COR-L47 (cell line): ENCODE data around the gene MLLT3.

Source experiments
- DNase-seq: peaks from one replicate; lab custom pipeline; 2025; lab: John Stamatoyannopoulos, UW

Gene MLLT3

GRCh38 chr9:20557890-20558565 is 64.3 kb downstream of the MLLT3 start:
- no peak for DNase-seq

- DNase-seq: no peak
Observed at GRCh38 chr9:20557285-20557684, 65.0 kb downstream of the MLLT3 start.

DNA sequence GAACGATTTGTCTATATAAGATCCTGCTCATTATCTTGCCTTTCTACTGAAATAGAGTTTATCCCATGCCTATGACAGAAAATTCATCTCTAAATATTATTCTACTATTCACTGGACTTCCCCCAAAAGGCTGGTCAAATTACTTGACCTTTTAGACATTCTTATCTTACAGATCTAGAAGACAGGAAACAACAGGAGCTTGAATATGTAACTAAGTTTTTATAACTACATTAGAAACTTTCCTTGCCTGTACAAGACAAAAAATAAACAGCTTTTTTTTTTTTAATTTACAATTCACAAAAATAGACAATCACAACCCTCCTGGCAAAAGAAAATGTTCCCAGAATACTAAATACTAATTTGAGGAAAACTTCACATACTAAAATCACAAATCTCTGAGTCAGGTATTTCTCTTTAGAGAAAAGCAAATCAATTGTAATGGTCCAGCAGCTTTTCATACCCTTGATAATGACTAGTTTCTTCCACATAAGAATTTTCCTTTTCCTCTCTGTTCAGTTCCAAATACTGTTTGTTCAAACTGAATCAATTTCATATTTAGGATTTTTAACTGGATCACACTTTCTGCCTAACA is 68.6 kb downstream of the MLLT3 start:
- DNase-seq: no peak

GRCh38 chr9:20552874-20553557 is 69.3 kb downstream of the MLLT3 start:
- DNase-seq: no peak

DNA sequence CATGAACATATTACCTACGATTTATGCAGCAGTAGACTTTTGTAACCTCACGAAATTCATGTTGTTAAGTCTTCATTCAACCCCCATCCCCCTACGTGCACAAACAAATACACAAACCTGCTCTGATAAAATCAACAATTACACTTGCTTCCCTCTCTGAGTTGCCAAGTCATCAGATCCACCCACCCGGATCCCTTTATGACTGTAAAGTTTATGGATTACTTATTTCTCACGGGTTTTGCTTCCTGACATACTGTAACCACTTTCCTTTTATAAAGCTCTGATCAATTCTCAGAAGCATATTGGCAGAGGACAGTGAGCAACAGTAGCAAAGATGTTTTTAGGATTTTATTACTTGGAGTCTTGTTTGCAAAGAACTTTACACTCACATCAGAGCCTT is 70.5 kb downstream of the MLLT3 start:
- DNase-seq: no peak

DNA sequence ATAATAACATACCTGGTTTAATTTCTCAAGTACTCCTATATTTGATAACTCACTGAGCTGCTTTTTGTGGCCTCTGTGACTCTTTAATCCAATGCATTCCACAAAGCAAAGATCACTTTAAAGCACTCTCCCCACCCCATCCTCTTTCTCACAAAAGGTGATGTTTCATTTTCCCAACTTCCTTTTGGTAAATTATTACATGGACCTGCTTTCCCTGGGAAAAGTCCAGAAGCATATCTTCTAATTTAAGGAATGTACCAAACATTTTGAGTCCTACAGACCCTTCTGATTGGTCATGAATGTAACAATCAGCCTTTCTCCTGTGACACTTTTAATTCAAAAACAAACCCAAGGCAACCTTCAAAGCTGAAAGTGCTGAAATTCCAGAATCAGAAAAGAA is 71.1 kb downstream of the MLLT3 start:
- DNase-seq: no peak

GRCh38 chr9:20550326-20550725 is 72.0 kb downstream of the MLLT3 start:
- no peak for DNase-seq

GRCh38 chr9:20549053-20549452 is 73.2 kb downstream of the MLLT3 start:
- no peak for DNase-seq

DNA sequence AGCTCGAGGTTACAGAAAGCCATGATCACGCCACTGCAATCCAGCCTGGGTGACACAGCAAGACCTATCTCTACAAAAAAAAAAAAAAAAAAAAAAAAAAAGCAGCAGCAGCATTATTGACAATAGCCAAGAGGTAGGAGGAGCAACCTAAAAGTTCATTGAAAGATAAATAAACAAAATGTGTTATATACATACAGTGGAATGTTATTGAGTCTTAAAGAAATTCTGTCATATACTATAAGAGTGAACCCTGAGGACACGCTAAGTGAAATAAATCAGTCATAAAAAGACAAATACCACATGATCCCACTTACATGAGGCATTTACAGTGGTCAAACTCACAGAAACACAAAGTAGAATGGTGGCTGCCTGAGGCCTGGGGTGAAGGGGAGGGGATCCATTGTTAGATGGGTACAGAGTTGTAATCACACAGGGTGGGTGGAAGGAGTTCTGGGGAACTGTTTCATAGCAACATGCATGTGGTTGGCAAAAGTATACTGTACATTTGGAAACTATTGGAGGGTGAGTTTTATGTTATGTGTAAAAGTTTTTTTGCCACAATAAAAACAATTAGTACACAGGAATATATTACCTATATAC is 77.2 kb downstream of the MLLT3 start:
- no peak for DNase-seq

DNA sequence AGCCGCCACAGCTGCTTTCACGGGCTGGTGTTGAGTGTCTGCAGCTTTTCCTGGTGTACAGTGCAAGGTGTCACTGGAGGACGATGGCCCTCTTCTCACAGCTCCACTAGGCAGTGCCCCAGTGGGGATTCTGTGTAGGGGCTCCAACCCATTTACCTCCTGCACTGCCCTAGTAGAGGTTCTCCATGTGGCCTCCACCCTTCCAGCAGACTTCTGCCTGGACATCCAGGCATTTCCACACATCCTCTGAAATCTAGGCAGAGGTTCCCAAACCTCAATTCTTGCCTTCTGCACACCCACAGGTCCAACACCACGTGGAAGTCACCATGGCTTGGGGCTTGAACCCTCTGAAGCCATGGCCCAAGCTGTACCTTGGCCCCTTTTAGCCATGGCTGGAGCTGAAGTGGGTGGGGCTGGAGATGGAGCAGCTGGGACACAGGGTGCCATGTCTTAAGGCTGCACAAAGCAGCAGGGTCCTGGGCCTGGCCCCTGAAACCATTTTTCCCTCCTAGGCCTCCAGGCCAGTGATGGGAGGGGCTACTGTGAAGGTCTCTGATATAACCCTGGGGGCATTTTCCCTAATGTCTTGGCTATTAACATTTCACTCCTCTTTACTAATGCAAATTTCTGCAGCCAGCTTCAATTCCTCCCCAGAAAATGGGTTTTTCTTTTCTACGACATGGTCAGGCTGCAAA is 82.0 kb downstream of the MLLT3 start:
- no peak for DNase-seq

GRCh38 chr9:20538956-20539355 is 83.3 kb downstream of the MLLT3 start:
- no peak for DNase-seq

GRCh38 chr9:20538092-20538491 is 84.2 kb downstream of the MLLT3 start:
- DNase-seq: no peak

DNA sequence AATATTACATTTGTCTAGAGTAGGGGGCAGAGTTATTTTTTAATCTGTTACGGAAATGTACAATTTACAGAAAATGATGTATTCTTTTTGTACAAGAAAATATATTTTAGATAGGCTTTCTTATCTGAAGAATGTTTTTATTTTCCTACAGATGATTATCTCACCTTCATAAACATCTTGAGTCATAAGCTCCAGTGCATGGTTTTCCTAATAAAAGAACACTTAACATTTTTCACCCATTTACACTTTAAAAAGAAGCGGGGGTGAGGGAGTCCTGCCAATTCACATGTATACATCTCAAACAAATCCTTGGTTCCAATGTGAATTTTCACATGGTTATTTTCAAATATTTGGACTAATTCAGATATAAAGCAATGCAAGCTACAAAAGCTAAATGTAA is 85.0 kb downstream of the MLLT3 start:
- no peak for DNase-seq

- DNase-seq: no peak
Observed at GRCh38 chr9:20532584-20532983, 89.7 kb downstream of the MLLT3 start.

DNA sequence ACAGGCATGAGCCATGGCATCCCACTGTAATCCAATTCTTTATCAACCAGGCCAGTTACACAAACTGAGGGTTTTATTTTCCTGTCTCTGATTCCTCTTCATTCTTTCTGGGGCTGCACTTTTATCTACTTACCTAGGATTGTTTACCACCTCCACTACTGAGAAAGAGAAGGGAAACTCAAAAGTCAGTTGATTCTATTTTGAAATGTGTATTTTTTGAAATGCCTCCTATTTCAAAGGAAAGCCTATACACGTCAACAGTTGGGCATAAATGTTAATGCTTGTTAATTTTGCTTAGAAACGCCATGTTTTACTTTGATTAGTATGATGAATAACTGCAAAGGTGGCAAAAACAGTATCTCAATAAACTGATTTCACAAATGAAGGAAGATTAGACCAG is 92.5 kb downstream of the MLLT3 start:
- no peak for DNase-seq

DNA sequence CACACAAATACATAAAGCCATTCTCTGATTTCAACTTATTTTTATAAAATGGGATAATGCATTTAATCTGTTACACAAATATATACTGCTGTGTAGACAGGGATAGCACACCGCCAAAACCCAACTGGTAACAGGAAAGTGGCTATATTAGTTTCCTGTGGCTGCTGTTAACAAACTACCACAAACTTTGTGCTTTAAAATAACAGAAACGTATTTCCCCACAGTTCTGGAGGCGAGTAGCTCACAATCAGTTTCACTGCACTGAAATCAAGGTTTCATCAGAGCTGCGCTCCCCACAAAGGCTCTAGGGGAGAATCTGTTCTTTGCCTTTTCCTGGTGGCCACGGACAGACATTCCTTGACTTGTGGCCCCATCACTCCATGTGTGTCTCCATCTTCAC is 94.0 kb downstream of the MLLT3 start:
- DNase-seq: no peak

GRCh38 chr9:20526500-20527319 is 95.6 kb downstream of the MLLT3 start:
- DNase-seq: no peak

- DNase-seq: no peak
Observed at GRCh38 chr9:20524776-20525175, 97.5 kb downstream of the MLLT3 start.

DNA sequence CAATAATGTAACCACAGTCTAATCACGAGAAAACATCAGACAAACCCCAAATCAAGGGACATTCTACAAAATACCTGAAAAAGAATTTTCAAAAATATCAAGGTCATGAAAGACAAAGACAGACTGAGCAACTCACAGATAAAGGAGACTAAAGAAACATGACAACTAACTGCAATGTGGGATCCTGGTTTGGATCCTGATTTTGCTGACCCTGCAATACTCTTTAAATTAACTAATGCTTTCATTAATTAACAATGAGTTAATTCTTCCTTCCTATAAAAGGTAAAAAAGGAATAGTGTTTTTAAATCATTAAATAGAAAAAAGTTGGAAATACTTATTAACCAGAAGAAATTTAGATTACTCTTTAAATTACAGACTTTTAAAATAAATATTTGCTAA is 103.6 kb downstream of the MLLT3 start:
- DNase-seq: no peak

- DNase-seq: no peak
Observed at GRCh38 chr9:20513126-20513913, 109.0 kb downstream of the MLLT3 start.

DNA sequence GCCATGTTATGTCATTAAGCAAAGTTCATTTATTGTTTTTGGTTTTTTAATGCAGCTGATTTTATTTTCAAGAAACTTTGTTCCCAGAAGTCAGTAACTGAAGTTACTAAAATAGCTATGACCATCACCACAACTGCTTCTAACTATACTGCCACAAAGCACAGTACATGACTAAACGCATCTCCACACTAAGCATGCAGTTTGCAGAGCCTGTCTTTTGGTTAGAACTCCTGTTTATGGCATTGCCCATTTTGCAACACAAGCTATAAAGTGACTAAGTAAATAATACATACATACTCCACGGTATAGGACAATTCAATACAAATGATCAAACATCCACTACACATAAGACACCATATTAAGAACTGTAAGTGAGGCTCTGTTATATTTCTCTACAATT is 109.7 kb downstream of the MLLT3 start:
- no peak for DNase-seq
